SK-N-SH treated with all-trans-retinoic acid at 6 μM for 48 hours (cell line): ENCODE measurements around the gene CBFA2T3.

ENCODE experiments used
- ARNTL ChIP-seq: fragments of 450-650 bp; formaldehyde crosslinking; IDR thresholded peaks from 2 replicates; pipeline ENCODE4 v1.5.0; 2020; ENCODE audit warnings: low read depth, mild to moderate bottlenecking, moderate library complexity, borderline replicate concordance
- GLIS3 ChIP-seq: fragments of 250-450 bp; sonication (Bioruptor Pico); IDR thresholded peaks from 2 replicates; pipeline ENCODE4 v1.5.0; 2020; ENCODE audit warnings: mild to moderate bottlenecking, moderate library complexity
- RARB ChIP-seq: fragments of 250-450 bp; sonication (Bioruptor Pico); IDR thresholded peaks from 2 replicates; pipeline ENCODE4 v1.8.0; 2021; ENCODE audit warnings: mild to moderate bottlenecking, moderate library complexity
- SNAI2 ChIP-seq: fragments of 250-450 bp; sonication (Bioruptor Pico); IDR thresholded peaks from 2 replicates; pipeline ENCODE4 v1.5.0; 2020; ENCODE audit warnings: mild to moderate bottlenecking, moderate library complexity
- ZFP30 ChIP-seq: fragments of 450-650 bp; formaldehyde crosslinking; IDR thresholded peaks from 2 replicates; pipeline ENCODE4 v1.5.0; 2022; ENCODE audit warnings: mild to moderate bottlenecking, moderate library complexity
- ZNF565 ChIP-seq: fragments of 450-650 bp; formaldehyde crosslinking; conservative IDR thresholded peaks from 2 replicates; pipeline ENCODE4 v1.5.0; 2020; ENCODE audit warnings: low read depth, mild to moderate bottlenecking, moderate library complexity
- TF ChIP-seq, protein P1 (sequence below): fragments of 250-450 bp; sonication (Bioruptor Pico); IDR thresholded peaks from 2 replicates; pipeline ENCODE4 v1.5.0; 2020; ENCODE audit warnings: mild to moderate bottlenecking, moderate library complexity
- TF ChIP-seq, protein P2 (sequence below): fragments of 250-450 bp; sonication (Bioruptor Pico); IDR thresholded peaks from 2 replicates; pipeline ENCODE4 v1.5.1; 2020; ENCODE audit warnings: low read depth, mild to moderate bottlenecking, moderate library complexity
- TF ChIP-seq, protein P3 (sequence below): fragments of 250-450 bp; sonication (Bioruptor Pico); IDR thresholded peaks from 2 replicates; pipeline ENCODE4 v1.8.0; 2020; ENCODE audit warnings: mild to moderate bottlenecking, moderate library complexity, borderline replicate concordance

DNA sequence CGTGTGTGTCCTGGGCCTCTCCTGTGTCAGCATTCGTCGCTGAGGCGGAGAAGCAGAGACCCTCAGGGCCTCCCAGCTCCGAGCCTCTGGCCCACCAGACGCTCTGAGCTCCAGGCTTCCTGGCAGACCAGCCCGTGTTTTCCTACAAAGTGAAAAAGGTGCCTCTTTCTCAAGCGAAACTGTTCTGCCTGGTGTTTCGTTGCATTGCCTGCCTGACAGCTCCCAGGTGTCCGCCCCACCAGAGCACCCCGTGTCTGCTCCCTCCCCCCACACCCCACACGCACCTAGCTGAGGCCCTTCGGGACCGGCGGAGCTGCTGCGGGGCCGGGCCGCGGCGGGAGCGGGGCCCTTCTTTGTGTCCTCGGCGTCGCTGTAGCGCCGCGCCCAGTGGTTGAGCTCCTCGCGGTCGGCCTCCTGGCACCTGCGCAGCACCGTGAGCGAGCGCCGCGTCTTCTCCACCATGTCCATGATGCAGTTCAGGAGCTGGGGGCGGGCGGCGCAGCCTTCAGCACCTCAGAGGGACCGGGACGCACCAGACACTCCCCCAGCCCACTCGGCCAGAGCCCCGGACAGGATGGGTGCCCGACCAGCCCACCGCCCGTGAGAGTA lies 95.9 kb downstream of the CBFA2T3 start:
- TF ChIP-seq ZFP30 (CRISPR knock-in tag) (no peak), RARB (no peak), ZNF565 (no peak), ARNTL (no peak), GLIS3 (no peak), SNAI2 (CRISPR knock-in tag) (no peak)
- TF ChIP-seq, protein P1, sequence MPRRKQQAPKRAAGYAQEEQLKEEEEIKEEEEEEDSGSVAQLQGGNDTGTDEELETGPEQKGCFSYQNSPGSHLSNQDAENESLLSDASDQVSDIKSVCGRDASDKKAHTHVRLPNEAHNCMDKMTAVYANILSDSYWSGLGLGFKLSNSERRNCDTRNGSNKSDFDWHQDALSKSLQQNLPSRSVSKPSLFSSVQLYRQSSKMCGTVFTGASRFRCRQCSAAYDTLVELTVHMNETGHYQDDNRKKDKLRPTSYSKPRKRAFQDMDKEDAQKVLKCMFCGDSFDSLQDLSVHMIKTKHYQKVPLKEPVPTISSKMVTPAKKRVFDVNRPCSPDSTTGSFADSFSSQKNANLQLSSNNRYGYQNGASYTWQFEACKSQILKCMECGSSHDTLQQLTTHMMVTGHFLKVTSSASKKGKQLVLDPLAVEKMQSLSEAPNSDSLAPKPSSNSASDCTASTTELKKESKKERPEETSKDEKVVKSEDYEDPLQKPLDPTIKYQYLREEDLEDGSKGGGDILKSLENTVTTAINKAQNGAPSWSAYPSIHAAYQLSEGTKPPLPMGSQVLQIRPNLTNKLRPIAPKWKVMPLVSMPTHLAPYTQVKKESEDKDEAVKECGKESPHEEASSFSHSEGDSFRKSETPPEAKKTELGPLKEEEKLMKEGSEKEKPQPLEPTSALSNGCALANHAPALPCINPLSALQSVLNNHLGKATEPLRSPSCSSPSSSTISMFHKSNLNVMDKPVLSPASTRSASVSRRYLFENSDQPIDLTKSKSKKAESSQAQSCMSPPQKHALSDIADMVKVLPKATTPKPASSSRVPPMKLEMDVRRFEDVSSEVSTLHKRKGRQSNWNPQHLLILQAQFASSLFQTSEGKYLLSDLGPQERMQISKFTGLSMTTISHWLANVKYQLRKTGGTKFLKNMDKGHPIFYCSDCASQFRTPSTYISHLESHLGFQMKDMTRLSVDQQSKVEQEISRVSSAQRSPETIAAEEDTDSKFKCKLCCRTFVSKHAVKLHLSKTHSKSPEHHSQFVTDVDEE (CRISPR knock-in tag): no peak
- TF ChIP-seq, protein P2, sequence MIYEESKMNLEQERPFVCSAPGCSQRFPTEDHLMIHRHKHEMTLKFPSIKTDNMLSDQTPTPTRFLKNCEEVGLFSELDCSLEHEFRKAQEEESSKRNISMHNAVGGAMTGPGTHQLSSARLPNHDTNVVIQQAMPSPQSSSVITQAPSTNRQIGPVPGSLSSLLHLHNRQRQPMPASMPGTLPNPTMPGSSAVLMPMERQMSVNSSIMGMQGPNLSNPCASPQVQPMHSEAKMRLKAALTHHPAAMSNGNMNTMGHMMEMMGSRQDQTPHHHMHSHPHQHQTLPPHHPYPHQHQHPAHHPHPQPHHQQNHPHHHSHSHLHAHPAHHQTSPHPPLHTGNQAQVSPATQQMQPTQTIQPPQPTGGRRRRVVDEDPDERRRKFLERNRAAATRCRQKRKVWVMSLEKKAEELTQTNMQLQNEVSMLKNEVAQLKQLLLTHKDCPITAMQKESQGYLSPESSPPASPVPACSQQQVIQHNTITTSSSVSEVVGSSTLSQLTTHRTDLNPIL (CRISPR knock-in tag): no peak
- TF ChIP-seq, protein P3, sequence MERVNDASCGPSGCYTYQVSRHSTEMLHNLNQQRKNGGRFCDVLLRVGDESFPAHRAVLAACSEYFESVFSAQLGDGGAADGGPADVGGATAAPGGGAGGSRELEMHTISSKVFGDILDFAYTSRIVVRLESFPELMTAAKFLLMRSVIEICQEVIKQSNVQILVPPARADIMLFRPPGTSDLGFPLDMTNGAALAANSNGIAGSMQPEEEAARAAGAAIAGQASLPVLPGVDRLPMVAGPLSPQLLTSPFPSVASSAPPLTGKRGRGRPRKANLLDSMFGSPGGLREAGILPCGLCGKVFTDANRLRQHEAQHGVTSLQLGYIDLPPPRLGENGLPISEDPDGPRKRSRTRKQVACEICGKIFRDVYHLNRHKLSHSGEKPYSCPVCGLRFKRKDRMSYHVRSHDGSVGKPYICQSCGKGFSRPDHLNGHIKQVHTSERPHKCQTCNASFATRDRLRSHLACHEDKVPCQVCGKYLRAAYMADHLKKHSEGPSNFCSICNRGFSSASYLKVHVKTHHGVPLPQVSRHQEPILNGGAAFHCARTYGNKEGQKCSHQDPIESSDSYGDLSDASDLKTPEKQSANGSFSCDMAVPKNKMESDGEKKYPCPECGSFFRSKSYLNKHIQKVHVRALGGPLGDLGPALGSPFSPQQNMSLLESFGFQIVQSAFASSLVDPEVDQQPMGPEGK (CRISPR knock-in tag): no peak
